Right kidney (tissue), 1 donor: ENCODE results near the gene TLX1.

Source experiments
- DNase-seq: peaks from one replicate; pipeline ENCODE4 v3.0.0-alpha.2; 2016

TLX1 gene

GRCh38 chr10:101112799-101113594 is 18.1 kb upstream of the TLX1 start:
- no peak for DNase-seq

DNA sequence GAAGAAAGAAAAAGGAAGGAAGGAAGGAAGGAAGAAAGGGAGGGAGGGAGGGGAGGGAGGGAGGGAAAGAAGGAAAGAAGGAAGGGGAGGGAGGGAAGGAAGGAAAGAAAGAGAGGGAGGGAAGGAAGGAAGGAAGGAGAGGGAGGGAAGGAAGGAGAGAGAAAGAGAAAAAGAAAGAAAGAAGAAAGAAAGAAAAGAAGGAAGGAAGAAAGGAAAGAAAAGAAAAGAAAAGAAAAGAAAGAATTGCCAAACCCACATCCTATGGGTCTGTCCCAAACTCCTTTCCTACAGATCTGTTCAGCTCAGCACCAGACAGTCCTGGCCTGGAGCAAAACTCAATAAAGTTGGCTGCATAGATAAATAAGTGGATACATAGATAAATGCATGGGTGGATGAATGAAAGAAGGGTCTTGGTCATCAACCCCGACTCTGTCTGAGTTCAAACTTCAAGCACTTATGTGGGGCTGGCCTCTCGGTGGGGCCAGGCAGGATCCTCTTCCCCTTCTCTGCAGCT is 17.2 kb upstream of the TLX1 start:
- no peak for DNase-seq

DNA sequence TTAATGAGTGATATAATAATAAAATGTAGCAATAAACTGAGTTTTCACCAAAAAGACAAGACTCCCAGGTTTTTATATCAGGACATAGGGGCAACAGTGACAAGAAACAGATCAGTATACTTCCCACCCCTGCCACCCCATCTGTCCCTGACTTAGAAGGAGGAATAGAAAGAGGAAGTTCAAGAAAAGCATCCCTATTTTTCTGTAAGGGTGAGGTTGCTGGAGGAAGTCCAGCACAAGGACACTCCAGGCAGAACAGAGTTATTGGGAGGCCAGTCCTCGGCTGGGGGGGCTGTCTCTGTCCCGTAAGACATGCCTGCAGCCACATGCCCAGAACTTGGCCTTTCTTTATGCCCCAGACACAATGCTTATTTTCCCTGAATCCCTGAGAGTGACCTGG is 16.5 kb upstream of the TLX1 start:
- DNase-seq = no peak

DNA sequence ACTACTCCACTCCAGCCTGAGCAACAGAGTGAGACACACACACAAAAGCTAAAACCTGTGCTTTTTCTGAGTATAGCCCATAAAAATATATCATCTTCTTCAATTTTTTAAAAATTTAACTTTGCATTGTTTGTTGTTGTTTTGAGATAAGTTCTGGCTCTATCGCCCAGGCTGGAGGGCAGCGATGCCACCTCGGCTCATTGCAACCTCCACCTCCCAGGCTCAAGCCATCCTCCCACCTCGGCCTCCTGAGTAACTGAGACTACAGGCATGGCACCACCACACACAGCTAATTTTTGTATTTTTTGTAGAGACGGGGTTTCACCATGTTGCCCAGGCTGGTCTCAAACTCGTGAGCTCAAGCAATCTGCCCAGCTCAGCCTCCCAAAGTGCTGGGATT is 14.3 kb upstream of the TLX1 start:
- no peak for DNase-seq

DNA sequence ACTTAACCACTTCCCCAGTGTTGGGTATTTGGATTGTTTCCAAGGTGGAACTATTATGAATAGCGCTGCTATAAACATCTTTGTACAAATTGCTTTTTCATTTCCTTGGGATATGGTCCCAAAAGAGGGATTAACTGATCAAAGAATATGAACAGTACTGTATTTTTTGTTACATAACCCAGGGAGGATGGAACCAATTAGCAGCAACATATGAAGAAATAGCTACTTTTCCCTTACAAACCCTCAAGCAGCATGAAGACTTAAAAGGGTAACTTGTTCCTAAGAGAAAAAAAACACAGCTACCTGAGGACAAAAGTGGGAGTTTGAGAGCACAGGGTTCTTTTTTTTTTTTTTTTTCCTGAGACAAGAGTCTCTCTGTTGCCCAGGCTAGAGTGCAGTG is 13.1 kb upstream of the TLX1 start:
- no peak for DNase-seq

- no peak for DNase-seq
Observed at GRCh38 chr10:101120520-101120883, 10.6 kb upstream of the TLX1 start.

- peak; percentile 45 for DNase-seq
Observed at GRCh38 chr10:101120884-101121653, 10.0 kb upstream of the TLX1 start.

DNA sequence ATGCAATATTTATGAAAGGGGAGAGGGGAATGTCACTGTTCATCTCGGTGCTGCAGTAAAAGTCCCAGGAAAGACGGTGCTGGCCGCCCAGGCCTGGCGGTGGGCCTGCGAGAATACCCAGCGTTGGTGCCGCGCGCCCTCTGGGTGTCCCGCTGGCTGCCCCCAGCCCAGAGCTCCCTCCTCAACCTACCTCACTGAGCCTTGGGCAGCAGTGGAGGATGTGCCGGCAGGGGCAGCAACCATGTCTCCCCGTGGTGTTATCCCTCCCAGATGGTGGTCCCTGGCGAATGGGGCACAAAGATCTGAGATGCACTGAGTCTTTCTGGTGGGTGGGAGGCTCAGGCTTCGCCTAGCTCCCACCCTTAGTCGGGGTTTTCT is 9.5 kb upstream of the TLX1 start:
- DNase-seq = no peak

DNA sequence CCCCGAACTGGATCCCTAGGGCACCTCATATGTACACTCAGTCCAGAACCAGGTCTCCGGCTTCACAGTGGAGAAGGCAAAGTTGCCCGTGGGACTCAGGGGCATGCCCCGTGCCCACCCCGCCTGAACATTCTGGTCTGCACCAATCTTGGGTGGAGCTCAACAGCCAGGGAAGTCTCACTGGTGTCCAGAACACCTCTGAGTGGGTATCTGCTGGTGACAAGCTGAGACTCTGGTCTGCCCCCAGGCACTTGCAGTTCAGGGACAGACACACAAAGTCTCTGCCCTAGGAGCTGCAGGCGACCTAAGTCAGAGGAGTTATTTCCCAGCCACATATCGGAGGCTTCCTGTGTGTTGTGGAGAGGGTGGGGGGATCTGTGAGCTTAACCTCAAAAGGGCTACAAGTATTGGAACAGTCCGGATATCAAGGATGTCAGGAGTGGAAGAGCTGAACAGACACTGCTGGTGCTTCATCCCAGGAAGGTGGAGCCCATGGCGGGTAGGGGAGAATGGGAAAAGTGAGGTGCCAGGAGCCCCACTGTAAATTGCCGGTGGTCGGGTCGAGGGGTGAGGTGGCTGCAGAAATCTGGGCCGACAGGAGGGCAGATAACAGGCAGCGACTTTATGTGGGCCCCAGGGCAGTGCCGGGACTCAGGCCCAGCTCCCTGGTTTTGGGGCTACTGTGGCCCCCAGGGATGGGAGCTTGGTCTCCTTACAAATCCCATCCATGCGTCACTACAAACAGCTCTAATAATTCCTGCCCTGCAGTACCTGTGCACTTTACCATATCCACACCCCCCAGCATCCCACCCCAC is 8.6 kb upstream of the TLX1 start:
- DNase-seq = no peak

GRCh38 chr10:101123085-101123814 is 7.8 kb upstream of the TLX1 start:
- peak; percentile 41 for DNase-seq

DNA sequence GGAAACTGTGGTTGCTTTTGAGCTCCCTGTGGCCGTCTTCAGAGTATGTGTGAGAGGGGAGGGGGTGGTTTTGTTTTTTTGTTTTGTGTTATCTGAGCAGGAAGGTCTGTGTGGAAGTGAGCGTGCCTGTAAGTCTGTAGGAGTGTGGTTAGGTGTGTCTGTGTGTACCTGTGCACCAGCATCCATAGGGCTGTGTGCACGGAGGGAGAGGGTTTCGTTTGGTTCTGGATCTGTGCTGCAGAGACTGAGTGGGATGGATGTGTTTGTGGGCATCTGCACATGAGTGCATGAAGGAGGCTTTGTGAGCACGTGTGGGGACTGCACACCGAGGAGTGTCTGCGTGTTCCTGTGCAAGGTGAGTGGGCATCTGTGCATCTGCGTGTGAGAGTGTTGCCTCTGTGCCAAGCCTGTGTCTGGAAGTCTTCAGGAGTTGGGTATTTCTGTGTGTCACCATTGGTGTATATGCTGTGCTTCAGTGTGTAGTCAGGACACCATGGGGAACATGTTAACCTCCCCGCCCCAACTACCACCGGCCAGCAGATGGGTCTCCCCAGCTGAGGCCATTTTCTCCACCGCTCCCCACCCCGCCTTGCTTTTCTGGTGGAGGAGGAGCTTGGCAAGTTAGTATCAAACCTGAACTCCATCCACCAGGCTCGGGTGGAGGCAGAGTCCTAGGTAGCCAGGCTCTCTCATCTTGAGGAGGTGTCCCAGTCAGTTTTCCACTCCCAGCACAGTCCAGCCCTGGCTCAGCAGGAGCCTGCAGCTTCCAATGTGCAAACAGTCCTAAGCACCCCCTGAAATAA is 7.1 kb upstream of the TLX1 start:
- no peak for DNase-seq

DNA sequence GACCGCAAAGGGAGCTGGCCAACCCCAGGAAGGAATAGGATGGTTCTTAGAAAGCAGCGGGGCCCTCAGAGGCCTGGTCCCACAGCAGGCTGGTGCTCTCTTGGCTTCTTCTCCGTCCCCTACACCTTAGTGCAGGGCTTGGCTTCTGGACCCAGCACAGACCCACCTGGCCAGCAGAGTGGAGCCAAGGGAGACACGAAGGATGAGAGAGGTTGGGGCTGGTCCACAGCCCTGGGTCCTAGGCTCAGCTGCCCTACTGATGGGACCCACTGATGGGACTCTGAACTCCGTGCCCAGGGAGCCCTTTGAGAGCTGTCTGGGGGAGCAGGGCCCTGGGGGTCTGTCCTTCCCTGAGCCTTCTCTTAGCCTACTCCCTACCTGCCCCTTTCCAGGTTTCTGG is 6.2 kb upstream of the TLX1 start:
- DNase-seq = no peak

GRCh38 chr10:101126684-101127628 is 4.1 kb upstream of the TLX1 start:
- DNase-seq = no peak

DNA sequence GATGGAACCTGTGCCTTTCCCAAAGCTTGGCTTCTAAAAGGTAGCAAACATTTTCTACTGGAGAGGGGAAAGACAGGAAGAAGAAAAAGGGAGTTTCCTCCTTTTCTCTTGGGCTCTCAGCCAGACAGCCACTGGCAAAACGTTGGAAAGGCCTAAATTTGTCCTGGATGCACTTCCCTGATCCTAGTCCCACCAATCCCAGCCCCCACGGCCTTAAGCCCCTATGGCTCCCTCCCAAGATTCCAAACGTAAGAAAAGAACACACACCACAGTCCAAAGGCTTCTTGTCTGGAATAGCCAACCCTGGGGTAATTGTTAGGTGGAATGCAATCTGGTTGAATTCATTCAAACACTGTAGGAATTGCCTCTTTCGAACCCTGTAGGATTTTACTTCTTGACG is 959 bp upstream of the TLX1 start:
- no peak for DNase-seq

GRCh38 chr10:101131962-101132635 is 999 bp downstream of the TLX1 start:
- peak; percentile 55 for DNase-seq

GRCh38 chr10:101132636-101133473 is 1.8 kb downstream of the TLX1 start:
- no peak for DNase-seq

- DNase-seq = peak; percentile 51
Observed at GRCh38 chr10:101133489-101134298, 2.6 kb downstream of the TLX1 start.
